Naive B cell (primary cell): ENCODE data around the gene COL4A4. TPM values are rescaled to one million over a fixed set of nuclear protein-coding genes. Genes with fewer than 3 reads are reported as not detected.

Source experiments
- ATAC-seq, 2 donors: fragments of 150-1000 bp; cut with Tn5 transposase; 2 replicates each; pipeline ENCODE4 v1.10.0; 2021; ENCODE audit warnings: low read depth in 2 of 2, mild to moderate bottlenecking in 2 of 2, moderate library complexity in 2 of 2
- DNase-seq: peaks from one replicate; pipeline ENCODE4 v3.0.0; 2022
- H3K27ac Mint-ChIP-seq, 6 donors: one replicate each; pipeline ENCODE4 v1.8.0; 2020 to 2022; ENCODE audit warnings: mild to moderate bottlenecking in 6 of 6, mixed read lengths in 6 of 6, moderate library complexity in 5 of 6, inconsistent platforms in 2 of 6
- H3K27me3 Mint-ChIP-seq, 3 donors: one replicate each; pipeline ENCODE4 v1.8.0; 2021 to 2022; ENCODE audit warnings: mixed read lengths in 3 of 3, mild to moderate bottlenecking in 1 of 3
- H3K36me3 Mint-ChIP-seq, 2 donors: one replicate each; pipeline ENCODE4 v1.8.0; 2020 to 2022; ENCODE audit warnings: mixed read lengths in 2 of 2, inconsistent platforms in 1 of 2, mild to moderate bottlenecking in 1 of 2
- H3K4me1 Mint-ChIP-seq, 3 donors: one replicate each; pipeline ENCODE4 v1.8.0; 2020 to 2022; ENCODE audit warnings: mixed read lengths in 3 of 3, inconsistent platforms in 1 of 3, mild to moderate bottlenecking in 1 of 3, moderate library complexity in 1 of 3
- H3K4me3 Mint-ChIP-seq, 8 donors: one replicate each; pipeline ENCODE4 v1.8.0; 2020 to 2022; ENCODE audit warnings: mild to moderate bottlenecking in 8 of 8, mixed read lengths in 8 of 8, moderate library complexity in 8 of 8, inconsistent platforms in 2 of 8
- H3K9me3 Mint-ChIP-seq, 7 donors: one replicate each; pipeline ENCODE4 v1.8.0; 2020 to 2022; ENCODE audit warnings: mixed read lengths in 7 of 7, mild to moderate bottlenecking in 5 of 7, inconsistent platforms in 2 of 7, moderate library complexity in 1 of 7
- polyA plus RNA-seq, 6 donors: library from polyadenylated mRNA; unstranded; fragments of 300-500 nt; fragmentation: Illumina TruSeq; gene quantifications; one replicate each; pipeline ENCODE4 v1.2.3, GENCODE V29; 2021; ENCODE audit warnings: low read depth in 6 of 6

Gene COL4A4
- polyA plus RNA-seq = 1 to 10 TPM in 1 of 6 donors, under 1 TPM in 4, not detected in 1; 0.03 to 1.7 (median 0.57) TPM

DNA sequence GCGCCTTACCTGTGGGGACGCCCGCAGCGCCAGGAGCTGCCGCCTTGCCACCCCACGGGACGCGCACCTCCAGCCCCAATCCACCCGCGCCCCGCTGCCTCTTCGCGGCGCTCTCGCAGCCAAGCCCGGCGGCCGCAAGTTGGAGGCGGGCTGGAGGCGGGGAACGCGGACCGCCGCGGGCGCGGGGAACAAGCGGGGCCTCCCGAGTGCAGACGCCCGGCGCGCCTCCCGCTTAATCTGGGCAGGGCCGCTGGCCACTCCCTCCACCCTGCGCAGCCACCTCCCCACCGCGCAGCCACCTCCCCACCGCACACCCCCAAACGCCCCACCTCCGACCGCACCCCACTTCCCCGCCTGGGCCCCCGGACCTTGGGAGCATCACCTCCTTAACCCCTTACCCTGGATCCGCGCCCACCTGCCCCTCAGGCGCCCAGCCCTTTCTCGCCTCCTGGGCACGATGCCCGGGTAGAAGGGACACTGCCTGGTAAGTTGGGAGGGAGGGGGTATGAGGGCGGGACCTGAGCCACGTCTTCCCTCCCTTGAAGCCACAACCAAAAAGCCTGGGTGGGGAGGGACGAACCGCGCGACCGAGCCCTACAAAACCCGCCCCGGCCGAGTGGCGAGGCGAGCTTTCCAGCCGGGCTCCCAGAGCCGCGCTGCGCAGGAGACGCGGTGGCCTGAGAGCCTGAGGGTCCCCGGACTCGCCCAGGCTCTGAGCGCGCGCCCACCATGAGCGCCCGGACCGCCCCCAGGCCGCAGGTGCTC is at the start of gene COL4A4, which contains the start of gene COL4A3:
COL4A4 (minus strand) TSS at position 208 of the 765 bp plus-strand sequence. CDS start 16,722 bp downstream, outside the sequence.
COL4A3 (plus strand) TSS at position 627 of the 765 bp plus-strand sequence; CDS start at position 730, 103 bp downstream.
- peak within 1 kb of the TSS in 4 of 6 donors; percentile 31 to 78 (median 51) for H3K27ac Mint-ChIP-seq
- H3K4me1 Mint-ChIP-seq = peaks cover 3 to 11% (median 10%) of the 10 kb centered on the region in 3 donors
- DNase-seq = peak; percentile 5

DNA sequence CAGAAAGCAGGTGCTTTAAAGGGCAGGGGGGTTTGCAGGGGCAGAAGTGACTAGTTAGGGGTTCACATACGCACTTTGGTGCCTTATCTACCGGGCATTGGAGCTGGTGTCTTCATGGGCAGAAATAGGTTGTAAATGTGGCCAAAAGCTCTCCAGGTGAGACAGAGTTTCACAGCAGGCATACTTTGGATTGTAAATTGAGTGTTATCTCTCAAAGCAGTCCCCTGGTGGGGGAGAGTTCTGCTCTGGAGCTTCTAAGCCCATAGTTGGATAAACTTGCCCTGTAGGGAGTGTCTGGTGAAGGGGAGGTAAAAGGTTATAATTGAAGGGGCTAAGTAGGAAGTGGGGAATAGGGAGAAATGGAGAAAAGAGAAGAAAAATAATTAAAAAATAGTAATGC is 43.6 kb upstream of the COL4A4 start:
- H3K4me1 Mint-ChIP-seq = no peaks in the 10 kb centered on the region
- ATAC-seq = no peak
- no peaks in the 10 kb centered on the region for H3K9me3 Mint-ChIP-seq
- H3K4me3 Mint-ChIP-seq = no peak overlapping the region
- DNase-seq = no peak
- H3K27me3 Mint-ChIP-seq = peaks cover 8 to 30% (median 14%) of the 10 kb centered on the region in 3 donors
- peaks cover 0 to 13% of the 10 kb centered on the region in 2 donors for H3K36me3 Mint-ChIP-seq
- H3K27ac Mint-ChIP-seq = no peak overlapping the region

More for the DNA sequence above, at the start of gene COL4A4, which contains the start of gene COL4A3:
- Mint-ChIP-seq H3K9me3 (peaks cover 0 to 9% (median 3%) of the 10 kb centered on the region in 7 donors), H3K4me3 (peak within 1 kb of the TSS; percentile 76 to 92 (median 82)), H3K27me3 (peaks cover 30 to 52% (median 51%) of the 10 kb centered on the region in 3 donors), H3K36me3 (peaks cover 0 to 4% of the 10 kb centered on the region in 2 donors)
- peak; percentile 72 to 76 for ATAC-seq

DNA sequence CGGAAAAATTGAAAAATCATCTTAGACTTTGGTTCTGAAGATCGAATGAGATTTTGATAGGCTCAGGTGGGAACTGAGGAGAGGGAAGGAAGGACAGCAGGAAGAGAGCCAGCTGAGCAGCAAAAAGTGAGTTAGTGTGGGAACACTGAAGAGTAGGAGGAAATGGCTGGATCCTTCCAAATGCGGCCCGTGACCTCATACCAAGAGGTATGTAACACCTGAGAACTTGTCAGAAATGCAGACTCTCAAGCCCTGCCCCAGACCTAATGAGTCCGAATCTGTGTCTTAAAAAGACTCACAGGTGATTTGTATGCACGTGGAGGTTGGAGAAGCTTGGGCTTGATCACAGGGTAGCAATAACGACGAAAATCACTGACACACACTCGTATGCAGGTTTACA is 42.4 kb upstream of the COL4A4 start:
- Mint-ChIP-seq H3K4me3 (no peak overlapping the region), H3K27ac (no peak overlapping the region), H3K4me1 (no peaks in the 10 kb centered on the region), H3K36me3 (peaks cover 0 to 13% of the 10 kb centered on the region in 2 donors), H3K9me3 (no peaks in the 10 kb centered on the region), H3K27me3 (peaks cover 8 to 30% (median 8%) of the 10 kb centered on the region in 3 donors)
- no peak for DNase-seq
- no peak for ATAC-seq

DNA sequence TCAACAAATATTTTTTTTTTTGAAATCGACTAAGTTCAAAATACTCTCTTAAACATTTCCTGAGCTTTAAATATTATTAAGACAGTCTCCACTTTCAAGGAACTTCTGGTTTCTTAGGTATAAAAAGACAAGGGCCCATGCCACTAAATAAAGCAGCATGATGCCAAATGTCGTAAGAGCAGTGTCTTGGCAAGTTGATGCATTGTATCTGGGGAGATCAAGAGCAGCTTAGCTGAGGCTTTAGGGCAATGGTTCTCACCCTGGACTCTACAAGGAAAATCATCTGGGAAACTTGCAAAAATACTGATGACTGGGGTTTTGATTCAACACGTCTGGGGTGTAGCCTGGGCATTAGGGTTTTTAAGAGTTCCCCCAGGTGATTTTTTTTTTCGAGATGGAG is 41.7 kb upstream of the COL4A4 start:
- Mint-ChIP-seq H3K9me3 (no peaks in the 10 kb centered on the region), H3K27ac (no peak overlapping the region), H3K4me1 (no peaks in the 10 kb centered on the region), H3K27me3 (peaks cover 8 to 30% (median 8%) of the 10 kb centered on the region in 3 donors), H3K4me3 (no peak overlapping the region), H3K36me3 (peaks cover 0 to 13% of the 10 kb centered on the region in 2 donors)
- DNase-seq (no peak), ATAC-seq (no peak)

DNA sequence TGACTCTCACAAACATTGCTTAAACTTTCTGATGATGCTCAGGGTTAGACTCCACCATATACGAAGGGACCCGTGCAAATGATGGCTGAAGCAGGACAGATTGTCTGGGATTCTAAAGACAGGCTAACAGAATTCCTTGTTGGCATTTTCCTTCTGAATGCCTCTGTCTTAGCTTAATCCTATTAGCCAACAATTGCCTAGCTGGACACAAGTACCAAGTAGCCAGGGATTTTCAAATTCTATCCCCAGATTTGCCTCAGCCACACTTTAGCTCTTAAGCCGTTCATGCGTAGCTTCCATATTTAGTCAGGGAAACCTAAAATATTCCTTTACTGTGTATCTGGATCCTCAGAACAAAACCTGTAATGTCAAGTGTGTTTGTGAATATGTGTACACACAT is 40.4 kb upstream of the COL4A4 start:
- H3K4me3 Mint-ChIP-seq = no peak overlapping the region
- no peaks in the 10 kb centered on the region for H3K4me1 Mint-ChIP-seq
- H3K27ac Mint-ChIP-seq = no peak overlapping the region
- no peak for ATAC-seq
- H3K9me3 Mint-ChIP-seq = no peaks in the 10 kb centered on the region
- peaks cover 4 to 29% (median 8%) of the 10 kb centered on the region in 3 donors for H3K27me3 Mint-ChIP-seq
- H3K36me3 Mint-ChIP-seq = peaks cover 0 to 13% of the 10 kb centered on the region in 2 donors
- DNase-seq = no peak

DNA sequence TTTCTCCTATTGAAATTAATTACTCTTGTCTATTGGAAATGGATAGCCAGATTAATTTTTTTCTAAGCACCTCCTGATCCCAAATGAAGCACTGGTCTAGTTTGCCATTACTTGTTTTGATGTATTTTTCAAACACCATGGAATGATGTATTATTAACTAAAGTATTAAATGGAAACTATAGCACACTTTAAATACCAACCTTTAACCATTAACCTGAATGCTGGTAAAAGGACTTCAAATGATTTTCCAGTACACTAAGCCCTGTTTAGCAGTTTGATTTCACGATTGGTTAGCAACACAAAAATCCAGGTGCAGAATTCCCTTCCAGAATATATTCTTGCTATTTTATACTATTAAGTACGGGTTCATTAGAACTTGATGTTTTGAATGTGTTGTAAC is 37.8 kb upstream of the COL4A4 start:
- Mint-ChIP-seq H3K27me3 (peaks cover 0 to 11% (median 8%) of the 10 kb centered on the region in 3 donors), H3K9me3 (no peaks in the 10 kb centered on the region), H3K36me3 (peaks cover 0 to 13% of the 10 kb centered on the region in 2 donors), H3K4me3 (no peak overlapping the region), H3K4me1 (no peaks in the 10 kb centered on the region), H3K27ac (no peak overlapping the region)
- DNase-seq (no peak), ATAC-seq (no peak)

DNA sequence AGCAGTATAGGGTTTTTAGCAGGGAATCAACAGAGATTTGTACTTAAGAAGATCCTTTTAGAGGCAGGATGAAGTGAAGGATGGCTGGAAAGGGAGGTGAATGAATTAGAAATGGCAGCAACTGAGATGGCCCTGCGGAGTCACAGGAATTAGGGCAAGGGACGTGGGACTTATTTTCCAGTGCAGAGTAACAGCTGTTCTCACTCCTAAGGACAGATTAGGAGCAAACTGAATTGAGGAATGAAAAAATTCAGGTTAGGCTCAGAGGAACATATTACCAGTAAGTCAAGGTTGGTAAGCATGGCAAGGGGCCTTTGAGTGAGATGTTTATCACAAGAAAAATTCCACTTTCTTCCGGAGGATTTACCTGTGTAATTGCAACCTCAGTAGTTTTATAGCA is 34.9 kb upstream of the COL4A4 start:
- no peak for ATAC-seq
- Mint-ChIP-seq H3K4me3 (no peak overlapping the region), H3K36me3 (no peaks in the 10 kb centered on the region), H3K4me1 (no peaks in the 10 kb centered on the region), H3K27me3 (no peaks in the 10 kb centered on the region), H3K27ac (no peak overlapping the region), H3K9me3 (no peaks in the 10 kb centered on the region)
- no peak for DNase-seq

DNA sequence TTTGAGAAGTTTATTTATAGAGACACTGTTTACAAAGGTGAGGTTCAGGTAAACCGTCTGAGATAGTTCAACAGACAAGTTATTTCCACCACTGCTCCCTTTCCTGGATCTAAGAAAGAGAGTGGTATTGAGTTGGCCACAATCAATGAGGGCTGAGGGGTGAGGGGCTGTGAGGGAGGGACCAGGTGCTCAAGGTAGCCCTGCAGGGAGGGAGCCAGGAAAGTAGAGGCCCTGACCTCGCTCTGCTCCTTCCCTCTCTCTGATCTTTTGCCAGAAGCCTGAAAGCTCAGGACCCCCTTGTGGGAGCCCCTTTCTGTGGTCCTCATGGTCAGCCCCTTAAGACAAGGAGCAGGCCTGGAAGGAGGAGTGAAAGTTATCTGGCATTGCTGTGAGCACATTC is 30.2 kb upstream of the COL4A4 start:
- H3K27ac Mint-ChIP-seq = no peak overlapping the region

DNA sequence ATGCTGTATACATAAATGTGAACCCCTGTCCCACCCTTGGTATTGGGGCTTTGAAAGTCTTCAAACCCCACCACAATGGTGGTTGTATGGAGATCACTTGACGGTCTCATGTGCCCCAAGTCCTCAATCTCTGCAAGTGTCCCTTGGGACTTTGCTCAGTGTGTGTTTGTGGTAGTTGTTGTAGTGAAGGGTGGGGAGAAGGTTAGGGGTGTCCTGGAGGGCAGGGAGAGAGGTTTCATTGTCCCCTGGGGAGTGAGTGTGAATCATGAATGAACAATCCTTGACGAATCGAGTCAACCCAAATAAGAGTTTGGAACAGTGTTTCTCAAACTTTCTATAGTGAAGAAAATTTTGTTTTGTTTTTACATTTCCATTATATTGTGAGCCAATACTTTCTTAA is 28.5 kb upstream of the COL4A4 start:
- no peaks in the 10 kb centered on the region for H3K9me3 Mint-ChIP-seq
- peaks cover 10 to 19% (median 19%) of the 10 kb centered on the region in 3 donors for H3K27me3 Mint-ChIP-seq
- no peaks in the 10 kb centered on the region for H3K36me3 Mint-ChIP-seq
- ATAC-seq = no peak
- H3K4me1 Mint-ChIP-seq = no peaks in the 10 kb centered on the region
- H3K4me3 Mint-ChIP-seq = no peak overlapping the region
- DNase-seq = no peak
- no peak overlapping the region for H3K27ac Mint-ChIP-seq

More for the DNA sequence above, 30.2 kb upstream of the COL4A4 start:
- no peaks in the 10 kb centered on the region for H3K9me3 Mint-ChIP-seq
- no peaks in the 10 kb centered on the region for H3K4me1 Mint-ChIP-seq
- no peaks in the 10 kb centered on the region for H3K36me3 Mint-ChIP-seq
- no peak for ATAC-seq
- no peak overlapping the region for H3K4me3 Mint-ChIP-seq
- peaks cover 3 to 13% (median 12%) of the 10 kb centered on the region in 3 donors for H3K27me3 Mint-ChIP-seq
- no peak for DNase-seq

DNA sequence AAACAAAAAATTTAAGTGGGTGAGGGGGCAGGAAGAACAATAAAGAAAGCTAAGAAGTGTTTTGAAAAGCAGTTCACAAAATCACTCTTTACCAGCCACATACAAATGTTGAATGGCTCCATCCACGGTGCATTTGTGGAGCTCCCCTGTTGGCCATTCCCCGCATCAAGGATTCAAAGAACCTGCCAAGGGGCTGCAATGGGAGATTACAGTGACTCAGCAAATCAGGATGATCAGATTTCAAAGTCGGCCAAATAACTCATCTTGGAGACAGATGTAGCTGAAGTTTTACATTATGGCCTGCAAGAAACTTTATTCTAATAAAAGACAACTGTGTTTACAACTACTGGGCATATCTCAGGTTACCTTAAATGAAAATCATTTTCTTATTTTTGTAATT is 27.4 kb upstream of the COL4A4 start:
- no peak for ATAC-seq

DNA sequence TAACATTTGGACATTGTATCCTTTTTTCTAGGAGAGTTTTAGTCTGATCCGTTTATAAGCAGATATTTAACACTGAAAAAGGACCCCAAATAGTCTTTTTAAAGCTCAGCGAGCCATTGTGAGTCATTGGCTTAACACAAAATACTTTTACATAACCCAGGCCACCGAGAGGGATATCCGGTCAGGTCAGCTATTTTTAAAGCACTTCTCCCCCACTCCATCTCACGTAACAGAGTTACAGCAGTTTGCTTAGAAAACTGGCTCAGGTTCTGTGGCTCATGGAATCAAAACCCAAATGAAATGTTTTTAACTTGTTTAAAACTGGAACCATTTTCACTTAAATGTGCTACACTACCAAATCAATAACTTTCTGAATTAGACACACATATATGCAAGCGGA is 24.3 kb upstream of the COL4A4 start:
- no peaks in the 10 kb centered on the region for H3K36me3 Mint-ChIP-seq

More for the DNA sequence above, 27.4 kb upstream of the COL4A4 start:
- DNase-seq = no peak
- no peak overlapping the region for H3K4me3 Mint-ChIP-seq
- no peak overlapping the region for H3K27ac Mint-ChIP-seq
- H3K36me3 Mint-ChIP-seq = no peaks in the 10 kb centered on the region
- peaks cover 2 to 5% (median 5%) of the 10 kb centered on the region in 3 donors for H3K4me1 Mint-ChIP-seq
- no peaks in the 10 kb centered on the region for H3K9me3 Mint-ChIP-seq
- peaks cover 10 to 22% (median 19%) of the 10 kb centered on the region in 3 donors for H3K27me3 Mint-ChIP-seq

DNA sequence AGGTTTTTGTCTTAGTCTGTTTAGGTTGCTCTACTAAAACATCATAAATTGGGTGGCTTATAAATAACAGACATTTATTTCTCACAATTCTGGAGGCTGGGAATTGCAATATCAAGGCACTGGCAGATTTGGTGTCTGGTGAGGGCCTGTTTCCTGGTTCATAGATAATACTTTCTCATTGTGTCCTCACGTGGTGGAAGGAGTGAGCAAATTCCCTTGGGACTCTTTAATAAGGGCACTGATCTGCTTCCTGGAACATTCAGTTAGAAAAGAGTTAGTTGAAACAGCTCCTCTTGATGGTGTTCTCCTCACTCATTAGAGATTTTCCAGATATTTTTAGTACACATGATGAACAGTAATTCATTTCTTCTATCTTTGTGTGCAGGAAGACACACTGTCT is 22.7 kb upstream of the COL4A4 start:
- Mint-ChIP-seq H3K4me3 (no peak overlapping the region), H3K9me3 (no peaks in the 10 kb centered on the region), H3K27ac (no peak overlapping the region), H3K27me3 (peaks cover 8 to 26% (median 10%) of the 10 kb centered on the region in 3 donors), H3K4me1 (peaks cover 6 to 9% (median 7%) of the 10 kb centered on the region in 3 donors), H3K36me3 (no peaks in the 10 kb centered on the region)
- DNase-seq (no peak), ATAC-seq (no peak)

More for the DNA sequence above, 24.3 kb upstream of the COL4A4 start:
- no peak for DNase-seq
- no peaks in the 10 kb centered on the region for H3K9me3 Mint-ChIP-seq
- no peak for ATAC-seq
- H3K4me3 Mint-ChIP-seq = no peak overlapping the region
- H3K27me3 Mint-ChIP-seq = peaks cover 10 to 22% (median 15%) of the 10 kb centered on the region in 3 donors
- peaks cover 6 to 9% (median 7%) of the 10 kb centered on the region in 3 donors for H3K4me1 Mint-ChIP-seq
- H3K27ac Mint-ChIP-seq = no peak overlapping the region

DNA sequence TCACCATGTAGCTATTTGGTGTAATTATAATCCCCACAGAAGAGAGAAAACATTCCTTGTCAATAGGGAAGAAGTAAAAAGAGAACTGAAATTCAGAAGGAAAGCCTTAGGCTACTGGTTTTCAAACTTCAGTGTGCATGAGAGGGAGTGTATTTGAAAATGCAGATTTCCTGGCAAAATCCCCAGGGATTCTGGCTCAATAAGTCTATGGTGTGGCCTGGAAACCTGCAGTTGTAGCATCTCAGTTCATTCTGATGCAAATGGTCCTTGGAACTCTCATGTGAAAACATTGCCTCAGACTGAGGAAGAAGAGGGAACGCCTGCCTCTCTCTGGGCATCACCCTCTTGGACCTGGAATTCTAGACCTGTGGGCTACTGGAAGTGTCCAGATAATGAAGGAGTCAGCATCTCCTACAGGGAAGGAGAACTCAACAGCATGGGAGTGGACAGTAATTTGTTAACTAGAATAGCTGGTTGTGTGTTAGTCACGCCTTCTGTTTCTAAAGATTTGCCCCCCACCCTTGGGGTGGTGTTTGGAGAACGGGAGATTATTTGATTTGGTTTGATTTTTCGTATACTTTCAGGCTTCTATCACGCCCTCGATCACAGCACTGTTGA is 21.7 kb upstream of the COL4A4 start:
- Mint-ChIP-seq H3K27me3 (peaks cover 8 to 22% (median 10%) of the 10 kb centered on the region in 3 donors), H3K4me1 (peaks cover 6 to 9% (median 7%) of the 10 kb centered on the region in 3 donors), H3K36me3 (no peaks in the 10 kb centered on the region), H3K27ac (no peak overlapping the region), H3K4me3 (peak overlapping the region in 2 of 8 donors; percentile 2 to 16), H3K9me3 (no peaks in the 10 kb centered on the region)
- no peak for DNase-seq
- ATAC-seq = no peak
